Right atrium auricular region (tissue), 2 donors: ENCODE data around the gene SEMA3G. TPM values are rescaled to one million over a fixed set of nuclear protein-coding genes. Genes with fewer than 3 reads are reported as not detected.

Source experiments
- DNase-seq: peaks from one replicate; pipeline ENCODE4 v3.0.0-alpha.2; 2019; ENCODE audit warnings: low spot score
- H3K27ac ChIP-seq, 2 donors: fragments of 200-600 bp; sonication (generic); 1 replicate in 1 of 2; 2 replicates in 1 of 2; pipeline ENCODE4 v1.5.1; 2016 to 2019
- H3K27me3 ChIP-seq, 2 donors: fragments of 200-600 bp; sonication (generic); one replicate each; pipeline versions ENCODE4 v1.5.1 to v1.6.0; 2017 to 2019
- H3K36me3 ChIP-seq: fragments of 200-600 bp; sonication (generic); one replicate; pipeline ENCODE4 v1.5.1; 2016
- H3K4me1 ChIP-seq, 2 donors: fragments of 200-600 bp; sonication (generic); one replicate each; pipeline versions ENCODE4 v1.5.1 to v1.6.0; 2017 to 2019
- H3K4me3 ChIP-seq, 2 donors: fragments of 200-600 bp; sonication (generic); 1 replicate in 1 of 2; 2 replicates in 1 of 2; pipeline ENCODE4 v1.5.1; 2017 to 2019; ENCODE audit warnings: mild to moderate bottlenecking in 1 of 2, moderate library complexity in 1 of 2
- H3K9me3 ChIP-seq, 2 donors: fragments of 200-600 bp; sonication (generic); one replicate each; pipeline ENCODE4 v1.5.1; 2019
- total RNA-seq, 2 donors: library from RNA; depleted of rRNA; stranded (reverse); fragments of >200 nt; gene quantifications; one replicate each; pipeline ENCODE4 v1.1.0, GENCODE V29; 2016
- TF ChIP-seq, protein P1 (sequence below), 2 donors: fragments of 200-600 bp; sonication (generic); IDR thresholded peaks; one replicate each; pipeline ENCODE4 v1.5.1; 2019; ENCODE audit warnings: antibody characterized with exemption in 2 of 2

SEMA3G gene
- total RNA-seq, 2 donors from 2014 or later, result 11.8 to 12.6 TPM

DNA sequence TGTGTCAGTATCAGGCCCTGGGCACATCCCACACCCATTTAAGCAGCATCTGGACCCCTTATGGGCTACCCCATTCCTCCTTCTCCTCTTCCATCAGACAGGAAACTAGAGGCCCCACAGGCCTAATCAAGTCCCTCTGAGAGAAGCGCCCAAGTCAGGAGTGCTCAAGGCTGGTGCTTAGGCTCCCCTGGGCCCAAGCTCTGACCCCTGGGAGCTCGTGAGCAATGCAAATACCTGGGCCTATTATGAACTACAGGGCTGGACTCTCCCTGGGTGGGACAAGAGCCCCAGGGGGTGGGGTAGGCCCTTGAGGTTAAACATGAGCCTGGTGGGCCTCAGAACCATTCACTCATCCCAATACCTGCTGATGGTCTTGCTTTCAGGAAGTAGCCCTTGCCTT is 57.4 kb downstream of the SEMA3G start:
- H3K36me3 ChIP-seq, result peaks cover 3% of the 10 kb centered on the region
- H3K4me1 ChIP-seq, result no peaks in the 10 kb centered on the region
- H3K9me3 ChIP-seq, result no peaks in the 10 kb centered on the region
- H3K4me3 ChIP-seq, result no peak overlapping the region
- DNase-seq, result no peak
- no peak overlapping the region for H3K27ac ChIP-seq
- TF ChIP-seq, protein P1, sequence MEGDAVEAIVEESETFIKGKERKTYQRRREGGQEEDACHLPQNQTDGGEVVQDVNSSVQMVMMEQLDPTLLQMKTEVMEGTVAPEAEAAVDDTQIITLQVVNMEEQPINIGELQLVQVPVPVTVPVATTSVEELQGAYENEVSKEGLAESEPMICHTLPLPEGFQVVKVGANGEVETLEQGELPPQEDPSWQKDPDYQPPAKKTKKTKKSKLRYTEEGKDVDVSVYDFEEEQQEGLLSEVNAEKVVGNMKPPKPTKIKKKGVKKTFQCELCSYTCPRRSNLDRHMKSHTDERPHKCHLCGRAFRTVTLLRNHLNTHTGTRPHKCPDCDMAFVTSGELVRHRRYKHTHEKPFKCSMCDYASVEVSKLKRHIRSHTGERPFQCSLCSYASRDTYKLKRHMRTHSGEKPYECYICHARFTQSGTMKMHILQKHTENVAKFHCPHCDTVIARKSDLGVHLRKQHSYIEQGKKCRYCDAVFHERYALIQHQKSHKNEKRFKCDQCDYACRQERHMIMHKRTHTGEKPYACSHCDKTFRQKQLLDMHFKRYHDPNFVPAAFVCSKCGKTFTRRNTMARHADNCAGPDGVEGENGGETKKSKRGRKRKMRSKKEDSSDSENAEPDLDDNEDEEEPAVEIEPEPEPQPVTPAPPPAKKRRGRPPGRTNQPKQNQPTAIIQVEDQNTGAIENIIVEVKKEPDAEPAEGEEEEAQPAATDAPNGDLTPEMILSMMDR (IDR thresholded peaks at IDR 0.05), result no peak
- no peaks in the 10 kb centered on the region for H3K27me3 ChIP-seq

DNA sequence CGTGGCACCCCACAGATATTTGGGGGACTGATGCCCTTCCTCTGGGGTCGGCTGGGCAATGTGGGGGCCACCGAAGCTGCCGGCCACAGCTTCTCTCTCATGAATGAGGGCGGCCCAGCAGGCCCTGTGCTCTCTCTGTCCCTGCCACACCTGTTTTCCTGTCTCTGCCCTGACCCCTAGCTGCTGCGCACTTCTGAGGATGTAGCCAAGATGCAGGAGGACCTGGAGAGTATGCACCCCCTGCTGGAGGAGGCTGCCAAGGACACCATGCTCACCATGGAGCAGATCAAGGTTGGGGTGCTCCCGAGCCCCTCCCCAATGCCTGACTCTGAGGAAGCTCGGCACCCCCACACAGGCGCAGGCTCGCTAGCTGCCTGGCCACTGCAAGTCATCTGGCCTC is 59.7 kb downstream of the SEMA3G start:
- Histone ChIP-seq H3K36me3 (no peaks in the 10 kb centered on the region), H3K4me1 (no peaks in the 10 kb centered on the region), H3K27ac (no peak overlapping the region), H3K9me3 (no peaks in the 10 kb centered on the region), H3K4me3 (no peak overlapping the region), H3K27me3 (no peaks in the 10 kb centered on the region)
- DNase-seq, result no peak
- TF ChIP-seq, protein P1 (IDR thresholded peaks at IDR 0.05), result no peak

DNA sequence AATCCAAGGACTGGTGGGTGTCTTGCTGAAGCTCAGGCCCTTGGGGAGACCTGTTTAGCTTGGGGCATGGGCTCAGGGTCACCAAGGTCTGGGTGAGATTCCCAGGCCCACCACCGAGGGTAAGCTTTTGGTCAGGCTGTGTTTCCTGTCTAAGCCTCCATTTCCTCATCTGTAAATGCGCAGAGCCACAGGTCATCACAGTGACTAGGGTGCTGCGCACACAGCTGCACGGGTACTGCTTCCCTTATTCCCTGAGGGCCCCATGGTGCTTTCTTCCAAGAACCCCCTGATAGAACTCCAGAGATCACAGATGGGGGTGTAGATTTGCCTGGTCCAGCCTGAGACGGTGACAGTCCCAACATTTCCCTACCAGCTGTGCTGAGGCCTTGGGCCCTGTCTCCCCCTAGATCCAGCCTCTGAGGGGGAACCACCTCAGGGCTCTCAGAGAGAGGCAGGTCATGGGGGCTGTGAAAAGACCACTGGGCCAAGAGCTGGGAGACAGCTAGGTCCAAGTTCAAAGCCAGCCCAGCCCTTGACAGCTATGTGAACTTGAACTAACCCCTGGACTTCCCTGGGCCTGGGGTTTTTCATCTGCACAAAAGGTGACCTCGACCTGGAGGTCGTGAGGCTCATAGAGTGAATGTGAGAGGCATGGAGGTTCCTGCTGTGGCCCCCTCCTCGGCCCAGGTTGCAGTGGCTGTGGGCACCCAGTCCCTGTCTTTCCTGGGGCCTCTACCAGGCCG is 60.7 kb downstream of the SEMA3G start:
- TF ChIP-seq, protein P1 (IDR thresholded peaks at IDR 0.05), result no peak
- Histone ChIP-seq H3K9me3 (no peaks in the 10 kb centered on the region), H3K36me3 (no peaks in the 10 kb centered on the region), H3K27ac (no peak overlapping the region), H3K4me3 (no peak overlapping the region), H3K4me1 (no peaks in the 10 kb centered on the region), H3K27me3 (no peaks in the 10 kb centered on the region)
- DNase-seq, result no peak

DNA sequence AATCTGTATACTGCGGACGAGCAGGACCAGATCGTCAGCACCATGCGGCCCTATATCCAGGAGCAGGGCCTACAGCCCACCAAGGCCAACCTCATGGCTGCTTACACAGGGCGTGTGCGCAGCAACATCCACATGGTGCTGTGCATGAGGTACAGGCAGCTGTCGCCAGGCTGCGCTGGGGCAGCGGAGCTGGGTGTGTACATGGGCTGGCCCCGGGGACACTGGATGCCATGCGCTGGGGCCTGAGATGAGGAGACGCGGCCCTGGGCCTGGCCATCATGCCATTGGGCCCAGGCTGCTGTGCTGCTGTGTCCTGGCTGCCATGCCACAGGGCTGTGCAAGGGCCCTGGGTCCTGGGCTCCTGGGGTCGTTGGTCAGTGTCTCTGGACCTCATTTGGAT is 61.5 kb downstream of the SEMA3G start:
- Histone ChIP-seq H3K4me1 (no peaks in the 10 kb centered on the region), H3K4me3 (no peak overlapping the region), H3K27me3 (no peaks in the 10 kb centered on the region), H3K27ac (no peak overlapping the region), H3K36me3 (no peaks in the 10 kb centered on the region), H3K9me3 (no peaks in the 10 kb centered on the region)
- no peak for DNase-seq
- TF ChIP-seq, protein P1 (IDR thresholded peaks at IDR 0.05), result no peak

Other genes with a start within 250 kb of the SEMA3G start
- 100 to 1,000 TPM in 1 of 2 donors, 10 to 100 TPM in 1; 69.7 to 103 TPM for gene ALAS1, start 246.9 kb downstream of the SEMA3G start, total RNA-seq
- gene TLR9, start 219.5 kb downstream of the SEMA3G start, total RNA-seq, result not detected
- 10 to 100 TPM; 54.4 to 58.6 TPM for gene TWF2, start 205.9 kb downstream of the SEMA3G start, total RNA-seq
- 1 to 10 TPM; 5.7 to 8.1 TPM for gene PPM1M, start 199.3 kb downstream of the SEMA3G start, total RNA-seq
- 10 to 100 TPM; 43.2 to 43.8 TPM for gene WDR82, start 166.5 kb downstream of the SEMA3G start, total RNA-seq
- gene GLYCTK, start 157.3 kb downstream of the SEMA3G start, total RNA-seq, result 1 to 10 TPM; 2.0 to 5.4 TPM
- 1 to 10 TPM; 1.5 to 2.5 TPM for gene DNAH1, start 128.8 kb downstream of the SEMA3G start, total RNA-seq
- 10 to 100 TPM; 38.8 to 53.9 TPM for gene BAP1, start 35.1 kb downstream of the SEMA3G start, total RNA-seq
- 10 to 100 TPM; 10.1 to 17.6 TPM for gene PHF7, start 34.4 kb downstream of the SEMA3G start, total RNA-seq
- gene TNNC1, start 8.9 kb upstream of the SEMA3G start, total RNA-seq, result 1,000 to 10,000 TPM; 4,697 to 8,249 TPM
- 10 to 100 TPM; 29.2 to 49.6 TPM for gene NISCH, start 10.5 kb upstream of the SEMA3G start, total RNA-seq
- gene STAB1, start 50.2 kb upstream of the SEMA3G start, total RNA-seq, result 10 to 100 TPM; 46.5 to 62.6 TPM
- 100 to 1,000 TPM in 1 of 2 donors, 10 to 100 TPM in 1; 94.0 to 146 TPM for gene NT5DC2, start 88.8 kb upstream of the SEMA3G start, total RNA-seq
- 1 to 10 TPM; 1.2 to 3.1 TPM for gene UQCC5, start 91.5 kb upstream of the SEMA3G start, total RNA-seq
- gene PBRM1, start 240.8 kb upstream of the SEMA3G start, total RNA-seq, result 10 to 100 TPM; 39.8 to 40.6 TPM
- gene GNL3, start 240.9 kb upstream of the SEMA3G start, total RNA-seq, result 10 to 100 TPM; 29.7 to 49.3 TPM